PC-9 (cell line): ENCODE data around the gene ATG10. TPM values are rescaled to one million over a fixed set of nuclear protein-coding genes. Genes with fewer than 3 reads are reported as not detected.

Experiments used
- total RNA-seq: library from RNA; stranded (reverse); gene quantifications from 2 replicates; pipeline ENCODE4 v1.2.3, GENCODE V29; 2021

Gene ATG10
- total RNA-seq, 1 experiment from 2014 or later, result 12.7 TPM

Other genes starting within 250 kb of the ATG10 start
- gene SSBP2, start 220.9 kb upstream of the ATG10 start, total RNA-seq, result 3.5 and 6.4 TPM in 2 replicates